ENCODE results near the gene DAB1.

DAB1 gene

DNA sequence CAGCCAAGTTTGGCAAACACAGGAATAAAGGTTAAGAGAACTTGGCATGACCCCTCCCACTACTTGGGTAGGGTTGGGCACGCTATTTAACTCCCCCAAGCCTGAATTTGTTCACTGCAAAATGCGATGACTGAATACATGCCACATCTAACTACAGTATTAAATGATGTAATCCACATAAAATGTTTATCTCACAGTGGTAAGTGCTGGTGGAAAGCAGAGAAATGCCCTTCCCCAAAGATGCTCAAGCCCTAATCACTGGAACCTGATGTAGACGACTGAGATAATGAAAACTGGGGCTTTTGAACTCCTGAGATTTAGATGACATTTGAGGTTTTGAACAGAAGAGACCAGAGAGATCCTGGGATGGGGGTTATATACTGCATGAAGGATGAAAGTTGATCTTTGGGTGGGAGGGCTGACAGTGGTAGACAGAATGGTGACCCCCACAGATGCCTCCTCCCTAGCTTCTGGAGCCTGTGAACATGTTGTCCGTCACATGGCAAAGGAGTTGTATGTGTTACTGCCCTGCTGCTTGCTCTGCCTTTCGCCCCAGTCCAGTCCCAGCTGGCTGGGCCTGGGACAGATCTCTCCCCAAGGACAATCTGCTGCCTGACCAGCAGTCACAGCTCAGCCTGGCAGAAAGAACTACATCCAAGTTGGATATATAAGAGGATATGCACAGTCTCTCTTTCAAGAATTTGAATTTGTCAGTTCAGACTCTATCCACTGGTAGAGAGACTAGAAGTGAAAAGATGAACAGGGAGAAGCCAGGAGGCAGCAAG is 120.9 kb downstream of the DAB1 start:
- TF ChIP-seq, protein P1, sequence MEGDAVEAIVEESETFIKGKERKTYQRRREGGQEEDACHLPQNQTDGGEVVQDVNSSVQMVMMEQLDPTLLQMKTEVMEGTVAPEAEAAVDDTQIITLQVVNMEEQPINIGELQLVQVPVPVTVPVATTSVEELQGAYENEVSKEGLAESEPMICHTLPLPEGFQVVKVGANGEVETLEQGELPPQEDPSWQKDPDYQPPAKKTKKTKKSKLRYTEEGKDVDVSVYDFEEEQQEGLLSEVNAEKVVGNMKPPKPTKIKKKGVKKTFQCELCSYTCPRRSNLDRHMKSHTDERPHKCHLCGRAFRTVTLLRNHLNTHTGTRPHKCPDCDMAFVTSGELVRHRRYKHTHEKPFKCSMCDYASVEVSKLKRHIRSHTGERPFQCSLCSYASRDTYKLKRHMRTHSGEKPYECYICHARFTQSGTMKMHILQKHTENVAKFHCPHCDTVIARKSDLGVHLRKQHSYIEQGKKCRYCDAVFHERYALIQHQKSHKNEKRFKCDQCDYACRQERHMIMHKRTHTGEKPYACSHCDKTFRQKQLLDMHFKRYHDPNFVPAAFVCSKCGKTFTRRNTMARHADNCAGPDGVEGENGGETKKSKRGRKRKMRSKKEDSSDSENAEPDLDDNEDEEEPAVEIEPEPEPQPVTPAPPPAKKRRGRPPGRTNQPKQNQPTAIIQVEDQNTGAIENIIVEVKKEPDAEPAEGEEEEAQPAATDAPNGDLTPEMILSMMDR (conservative IDR thresholded peaks at IDR 0.05; ENCODE audit: low read depth, low read length), result no peak
- H3K4me3 ChIP-seq (ENCODE audit: low read length), result no peak overlapping the region
- no peak for DNase-seq (ENCODE audit: low read depth)

DNA sequence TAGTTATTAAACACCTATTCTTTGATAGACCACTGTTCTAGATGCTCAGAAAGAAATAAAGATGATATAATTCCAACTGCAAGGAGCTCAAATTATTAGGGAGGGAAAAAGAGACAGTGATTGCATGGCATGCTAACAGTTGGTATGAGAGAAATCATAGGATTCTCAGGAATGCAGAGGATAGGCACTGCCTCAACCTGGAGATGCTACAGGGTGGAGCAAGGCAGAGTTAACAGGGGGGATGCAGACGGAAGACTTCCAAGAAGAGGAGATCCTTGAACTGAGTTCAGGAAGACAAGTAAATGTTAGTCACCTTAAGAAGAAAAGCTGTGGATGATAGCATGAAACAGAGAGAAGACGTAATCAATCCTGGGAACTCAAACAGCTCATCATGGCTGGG is 123.7 kb downstream of the DAB1 start:
- no peak overlapping the region for H3K4me3 ChIP-seq (ENCODE audit: low read length)
- no peak for DNase-seq (ENCODE audit: low read depth)
- TF ChIP-seq, protein P1 (conservative IDR thresholded peaks at IDR 0.05; ENCODE audit: low read depth, low read length), result no peak

DNA sequence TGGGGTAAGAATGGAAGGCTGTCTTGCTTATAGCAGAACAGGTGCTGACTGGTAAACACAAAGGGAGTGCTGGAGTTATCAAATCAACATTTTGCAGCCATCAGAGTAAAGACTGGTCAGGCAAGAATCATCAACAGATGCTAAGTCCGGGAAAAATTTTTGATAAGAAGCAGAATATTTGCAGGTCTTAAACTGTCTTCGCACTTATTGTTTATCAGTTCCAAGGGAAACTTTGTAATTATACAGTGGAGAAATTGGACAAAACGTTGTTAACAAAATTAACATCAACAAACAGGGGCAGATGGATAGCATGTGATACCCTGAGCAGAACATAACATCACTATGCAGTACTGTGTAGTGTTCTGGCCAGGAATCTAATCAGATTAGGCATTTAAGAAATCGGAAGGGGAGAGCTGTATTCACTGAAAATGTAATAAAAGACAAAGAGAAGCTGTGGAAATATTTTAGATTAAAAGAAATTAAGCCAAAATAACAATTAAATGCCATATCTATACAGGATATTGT is 127.1 kb downstream of the DAB1 start:
- DNase-seq (ENCODE audit: low read depth), result no peak
- H3K4me3 ChIP-seq (ENCODE audit: low read length), result no peak overlapping the region
- TF ChIP-seq, protein P1 (conservative IDR thresholded peaks at IDR 0.05; ENCODE audit: low read depth, low read length), result no peak

DNA sequence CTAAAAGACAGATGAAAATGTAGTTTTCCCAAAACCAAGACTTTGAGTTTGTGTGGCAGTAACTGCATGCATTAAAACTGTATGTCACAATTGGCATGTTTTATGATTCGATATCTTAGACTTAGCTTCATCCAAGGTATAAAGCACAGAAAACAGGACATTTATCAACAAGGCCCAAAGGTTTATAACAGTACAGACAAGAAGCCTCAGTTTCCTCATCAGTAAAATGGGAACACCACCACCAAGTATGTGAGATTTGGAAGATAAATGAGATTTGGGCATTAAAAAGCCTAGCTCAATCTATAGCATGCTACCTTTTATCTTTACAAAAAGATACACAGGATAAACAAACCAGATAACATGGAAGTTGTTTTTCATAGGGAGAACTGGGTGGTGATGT is 128.5 kb downstream of the DAB1 start:
- no peak for DNase-seq (ENCODE audit: low read depth)
- TF ChIP-seq, protein P1 (conservative IDR thresholded peaks at IDR 0.05; ENCODE audit: low read depth, low read length), result no peak
- no peak overlapping the region for H3K4me3 ChIP-seq (ENCODE audit: low read length)

DNA sequence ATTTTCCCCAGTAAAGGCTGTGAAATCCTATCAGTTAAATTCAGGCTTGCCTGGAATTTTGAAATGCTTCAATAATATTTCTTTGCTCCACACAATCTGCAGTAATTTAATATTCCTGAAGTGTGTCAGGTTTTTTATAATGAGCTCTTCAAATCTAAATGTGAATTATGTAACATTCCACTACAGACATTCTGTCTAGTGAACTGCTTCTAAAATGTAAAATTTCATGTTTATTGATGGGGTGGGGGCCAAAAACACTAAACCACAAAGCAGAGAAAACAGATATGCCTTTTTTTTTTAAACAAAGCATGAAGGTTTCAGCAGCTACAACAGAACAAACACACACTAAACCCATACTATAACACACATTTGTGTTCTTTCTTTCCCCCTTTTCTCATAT is 129.7 kb downstream of the DAB1 start:
- no peak overlapping the region for H3K4me3 ChIP-seq (ENCODE audit: low read length)
- DNase-seq (ENCODE audit: low read depth), result no peak
- TF ChIP-seq, protein P1 (conservative IDR thresholded peaks at IDR 0.05; ENCODE audit: low read depth, low read length), result no peak

DNA sequence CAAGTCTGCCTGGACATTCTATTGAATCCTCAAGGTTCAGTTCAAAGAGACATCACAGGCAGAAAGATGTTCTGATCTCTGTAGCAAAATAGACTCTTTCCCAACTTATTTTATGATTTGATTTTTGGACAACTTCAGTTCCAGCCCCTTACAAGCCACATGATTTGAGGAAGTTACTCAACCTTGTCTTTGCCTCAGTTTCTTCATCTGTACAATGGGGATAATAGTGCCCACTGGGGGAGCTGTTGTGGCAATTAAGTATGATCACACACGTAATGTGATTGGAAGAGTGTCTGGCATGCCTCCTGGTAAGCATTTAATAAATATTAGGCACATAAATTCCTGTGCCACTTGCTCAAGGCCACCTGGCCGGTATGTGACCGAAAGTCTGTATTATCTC is 130.6 kb downstream of the DAB1 start:
- no peak overlapping the region for H3K4me3 ChIP-seq (ENCODE audit: low read length)
- TF ChIP-seq, protein P1 (conservative IDR thresholded peaks at IDR 0.05; ENCODE audit: low read depth, low read length), result no peak
- DNase-seq (ENCODE audit: low read depth), result no peak

DNA sequence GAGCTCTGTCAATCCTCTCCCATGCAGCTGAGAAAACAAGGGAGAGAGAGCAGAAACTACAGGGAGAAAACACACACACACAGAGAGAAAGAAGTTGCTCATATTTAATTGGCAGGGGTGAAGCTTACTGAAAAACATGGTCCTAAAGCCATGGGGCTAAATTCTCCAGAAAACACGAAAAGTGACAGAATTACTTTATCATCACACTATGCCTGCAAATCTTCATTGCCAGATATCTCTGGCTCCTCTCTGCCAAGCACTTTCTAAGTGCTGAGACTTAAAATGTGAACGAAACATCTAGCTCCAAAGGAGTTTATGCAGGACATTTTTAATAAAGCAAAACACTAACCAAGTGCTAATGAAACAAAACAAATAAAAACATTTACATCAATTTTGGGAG is 134.1 kb downstream of the DAB1 start:
- no peak overlapping the region for H3K4me3 ChIP-seq (ENCODE audit: low read length)
- TF ChIP-seq, protein P1 (conservative IDR thresholded peaks at IDR 0.05; ENCODE audit: low read depth, low read length), result no peak
- DNase-seq (ENCODE audit: low read depth), result no peak

Data from retinal pigment epithelial cell (primary cell).